ENCODE measurements around the gene RNF13.
"Not testable (repeated sequence)": the region's sequence is repeated elsewhere in the genome, so short reads cannot be mapped to it uniquely, and the experiment has no call there.

GRCh38 chr3:149839469-149839868, 26.5 kb downstream of the RNF13 start:
- TF ChIP-seq CTCF (IDR thresholded peaks at IDR 0.05; ENCODE audit: insufficient read depth, low read length); POLR2AphosphoS5 (IDR thresholded peaks at IDR 0.05; ENCODE audit: low read depth): not testable (repeated sequence)

Data from HL-60 (cell line).